Osteoblast (primary cell): Measurements from ENCODE around the gene VENTX. TPM values are rescaled to one million over a fixed set of nuclear protein-coding genes. Genes with fewer than 3 reads are reported as not detected.

ENCODE experiments used
- DNase-seq: peaks from one replicate; pipeline ENCODE4 v3.0.0; 2011; ENCODE audit warnings: low spot score, mixed read lengths; ENCODE audit not compliant: insufficient read length; ENCODE audit errors: missing footprints
- H2AFZ ChIP-seq: 2 replicates; pipeline ENCODE4 v1.6.0; 2011; ENCODE audit warnings: mild to moderate bottlenecking, low read length
- H3K27ac ChIP-seq: 2 replicates; pipeline ENCODE4 v1.5.1; 2011; ENCODE audit warnings: mild to moderate bottlenecking, low read depth, low read length, moderate library complexity
- H3K27me3 ChIP-seq: 2 replicates; pipeline ENCODE4 v1.6.0; 2012; ENCODE audit warnings: mild to moderate bottlenecking, control low read depth, inconsistent platforms, low read length, moderate library complexity; ENCODE audit not compliant: insufficient read depth
- H3K36me3 ChIP-seq: 2 replicates; pipeline ENCODE4 v1.5.1; 2011; ENCODE audit warnings: mild to moderate bottlenecking, low read length, control low read depth, moderate library complexity; ENCODE audit not compliant: insufficient read depth
- H3K4me1 ChIP-seq: 2 replicates; pipeline ENCODE4 v1.5.1; 2011; ENCODE audit warnings: mild to moderate bottlenecking, low read length, control low read depth, moderate library complexity; ENCODE audit not compliant: insufficient read depth
- H3K4me2 ChIP-seq: 2 replicates; pipeline ENCODE4 v1.6.0; 2011; ENCODE audit warnings: mild to moderate bottlenecking, low read length; ENCODE audit not compliant: insufficient read depth
- H3K4me3 ChIP-seq: fragments of 200-600 bp; sonication (generic); 3 replicates; pipeline ENCODE4 v1.5.1; 2012; ENCODE audit warnings: mild to moderate bottlenecking, low read length, inconsistent platforms; ENCODE audit not compliant: insufficient read depth
- H3K79me2 ChIP-seq: 2 replicates; pipeline ENCODE4 v1.6.0; 2012; ENCODE audit warnings: mild to moderate bottlenecking, low read length, control low read depth, inconsistent platforms; ENCODE audit not compliant: insufficient read depth
- H3K9me3 ChIP-seq: 2 replicates; pipeline ENCODE4 v1.5.1; 2011; ENCODE audit warnings: low read depth, low read length, control low read depth
- H4K20me1 ChIP-seq: 2 replicates; pipeline ENCODE4 v1.6.0; 2012; ENCODE audit warnings: mild to moderate bottlenecking, low read length, control low read depth; ENCODE audit not compliant: insufficient read depth
- total RNA-seq: library from RNA; depleted of rRNA; stranded (reverse); fragments of >200 nt; gene quantifications from 2 replicates; pipeline ENCODE4 v1.2.3, GENCODE V29; 2012
- TF ChIP-seq, protein P1 (sequence below): IDR thresholded peaks from 2 replicates; pipeline ENCODE4 v1.5.1; 2011; ENCODE audit warnings: mild to moderate bottlenecking, low read depth, low read length, moderate library complexity; ENCODE audit errors: extremely low read depth

VENTX gene, protein sequence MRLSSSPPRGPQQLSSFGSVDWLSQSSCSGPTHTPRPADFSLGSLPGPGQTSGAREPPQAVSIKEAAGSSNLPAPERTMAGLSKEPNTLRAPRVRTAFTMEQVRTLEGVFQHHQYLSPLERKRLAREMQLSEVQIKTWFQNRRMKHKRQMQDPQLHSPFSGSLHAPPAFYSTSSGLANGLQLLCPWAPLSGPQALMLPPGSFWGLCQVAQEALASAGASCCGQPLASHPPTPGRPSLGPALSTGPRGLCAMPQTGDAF
- not detected in 2 replicates for total RNA-seq

DNA sequence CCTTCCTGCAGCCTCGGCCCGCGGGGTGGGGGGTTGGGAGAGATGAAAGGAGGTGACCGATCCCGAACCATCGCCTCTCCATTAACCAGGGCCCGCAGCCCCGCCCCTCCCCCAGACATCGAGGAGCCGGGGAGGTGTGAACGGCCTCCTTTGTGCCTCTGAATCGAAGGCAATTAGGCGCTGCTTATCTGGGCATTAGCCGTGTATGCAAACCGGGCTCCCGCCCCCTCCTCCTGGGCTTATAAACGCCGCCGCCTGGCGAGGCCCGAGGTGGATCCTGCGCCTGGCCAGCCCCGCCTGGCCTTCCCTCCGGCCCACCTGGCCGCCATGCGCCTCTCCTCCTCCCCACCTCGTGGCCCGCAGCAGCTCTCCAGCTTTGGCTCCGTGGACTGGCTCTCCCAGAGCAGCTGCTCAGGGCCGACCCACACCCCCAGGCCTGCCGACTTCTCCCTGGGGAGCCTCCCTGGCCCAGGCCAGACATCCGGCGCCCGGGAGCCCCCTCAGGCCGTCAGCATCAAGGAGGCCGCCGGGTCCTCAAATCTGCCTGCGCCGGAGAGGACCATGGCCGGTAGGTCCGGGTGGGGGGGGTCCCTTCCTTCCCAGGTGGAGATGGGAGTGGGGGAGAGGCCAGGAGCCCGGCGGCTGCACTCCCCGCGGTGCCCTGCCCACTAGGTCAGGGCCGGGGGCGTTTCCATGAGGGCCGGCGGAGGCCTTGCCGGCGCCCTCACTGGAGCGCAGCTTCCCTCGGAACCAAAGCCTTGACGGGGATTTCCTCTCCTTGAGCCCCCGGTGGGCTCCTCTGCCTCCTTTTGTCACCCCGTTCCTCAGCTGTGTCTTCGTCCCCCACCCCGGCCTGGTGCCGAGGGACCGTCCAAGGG, at the start of gene VENTX:
TSS of gene VENTX (plus strand) at position 268 of the 878 bp plus-strand sequence. CDS start at position 328, 60 bp downstream.
- no peaks in the 10 kb centered on the region for H3K9me3 ChIP-seq
- H3K79me2 ChIP-seq, result no peaks in the 10 kb centered on the region
- no peak within 1 kb of the TSS for H3K27ac ChIP-seq
- H4K20me1 ChIP-seq, result no peaks in the 10 kb centered on the region
- no peak within 1 kb of the TSS for H2AFZ ChIP-seq
- no peak within 1 kb of the TSS for H3K4me3 ChIP-seq
- no peaks in the 10 kb centered on the region for H3K4me1 ChIP-seq
- H3K4me2 ChIP-seq, result no peak within 1 kb of the TSS
- peaks cover 66% of the 10 kb centered on the region for H3K27me3 ChIP-seq
- TF ChIP-seq, protein P1, sequence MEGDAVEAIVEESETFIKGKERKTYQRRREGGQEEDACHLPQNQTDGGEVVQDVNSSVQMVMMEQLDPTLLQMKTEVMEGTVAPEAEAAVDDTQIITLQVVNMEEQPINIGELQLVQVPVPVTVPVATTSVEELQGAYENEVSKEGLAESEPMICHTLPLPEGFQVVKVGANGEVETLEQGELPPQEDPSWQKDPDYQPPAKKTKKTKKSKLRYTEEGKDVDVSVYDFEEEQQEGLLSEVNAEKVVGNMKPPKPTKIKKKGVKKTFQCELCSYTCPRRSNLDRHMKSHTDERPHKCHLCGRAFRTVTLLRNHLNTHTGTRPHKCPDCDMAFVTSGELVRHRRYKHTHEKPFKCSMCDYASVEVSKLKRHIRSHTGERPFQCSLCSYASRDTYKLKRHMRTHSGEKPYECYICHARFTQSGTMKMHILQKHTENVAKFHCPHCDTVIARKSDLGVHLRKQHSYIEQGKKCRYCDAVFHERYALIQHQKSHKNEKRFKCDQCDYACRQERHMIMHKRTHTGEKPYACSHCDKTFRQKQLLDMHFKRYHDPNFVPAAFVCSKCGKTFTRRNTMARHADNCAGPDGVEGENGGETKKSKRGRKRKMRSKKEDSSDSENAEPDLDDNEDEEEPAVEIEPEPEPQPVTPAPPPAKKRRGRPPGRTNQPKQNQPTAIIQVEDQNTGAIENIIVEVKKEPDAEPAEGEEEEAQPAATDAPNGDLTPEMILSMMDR, result no peak
- DNase-seq, result no peak
- no peaks in the 10 kb centered on the region for H3K36me3 ChIP-seq

DNA sequence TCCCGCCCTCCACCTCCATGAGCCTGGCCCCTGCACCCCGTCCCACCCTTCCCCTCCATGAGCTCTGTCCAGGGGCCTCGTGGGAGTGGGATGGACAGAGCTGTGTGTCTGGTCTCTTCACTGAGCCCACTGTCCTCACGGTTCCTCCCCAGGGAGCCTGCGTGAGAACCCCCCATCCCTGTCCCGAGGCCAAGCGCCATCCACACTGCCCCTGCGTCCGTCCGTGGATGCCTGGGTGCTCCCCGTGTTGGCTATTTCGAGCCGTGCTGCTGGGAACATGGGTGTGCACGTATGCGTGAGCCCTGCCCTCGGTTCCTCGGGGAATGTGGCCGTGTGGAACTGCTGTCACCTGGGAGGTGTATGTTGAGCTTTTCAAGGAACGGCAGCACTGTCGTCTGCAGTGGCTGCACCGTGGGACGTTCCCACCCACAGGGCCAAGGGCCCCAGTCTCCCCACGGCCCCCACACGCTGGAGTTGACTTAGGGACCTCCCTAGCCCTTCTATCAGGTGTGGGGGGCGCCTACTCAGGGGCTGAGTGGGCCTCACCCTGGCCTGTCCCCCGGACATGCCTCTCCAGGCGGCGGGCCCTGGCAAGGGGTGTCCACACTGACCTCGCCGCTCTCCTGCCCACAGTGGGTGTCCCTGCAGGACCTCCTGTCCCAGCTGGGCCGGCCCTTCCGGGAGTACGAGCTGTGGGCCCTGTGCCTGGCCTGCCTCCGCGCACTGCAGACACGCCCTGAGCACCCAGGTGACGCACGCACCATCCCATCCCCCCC, 49.6 kb upstream of the VENTX start:
- DNase-seq, result no peak
- H4K20me1 ChIP-seq, result no peaks in the 10 kb centered on the region
- H3K36me3 ChIP-seq, result no peaks in the 10 kb centered on the region
- H2AFZ ChIP-seq, result no peak overlapping the region
- TF ChIP-seq, protein P1, result no peak
- no peak overlapping the region for H3K4me3 ChIP-seq
- no peaks in the 10 kb centered on the region for H3K9me3 ChIP-seq
- H3K4me1 ChIP-seq, result no peaks in the 10 kb centered on the region
- no peaks in the 10 kb centered on the region for H3K79me2 ChIP-seq
- no peak overlapping the region for H3K4me2 ChIP-seq
- no peaks in the 10 kb centered on the region for H3K27me3 ChIP-seq
- no peak overlapping the region for H3K27ac ChIP-seq

DNA sequence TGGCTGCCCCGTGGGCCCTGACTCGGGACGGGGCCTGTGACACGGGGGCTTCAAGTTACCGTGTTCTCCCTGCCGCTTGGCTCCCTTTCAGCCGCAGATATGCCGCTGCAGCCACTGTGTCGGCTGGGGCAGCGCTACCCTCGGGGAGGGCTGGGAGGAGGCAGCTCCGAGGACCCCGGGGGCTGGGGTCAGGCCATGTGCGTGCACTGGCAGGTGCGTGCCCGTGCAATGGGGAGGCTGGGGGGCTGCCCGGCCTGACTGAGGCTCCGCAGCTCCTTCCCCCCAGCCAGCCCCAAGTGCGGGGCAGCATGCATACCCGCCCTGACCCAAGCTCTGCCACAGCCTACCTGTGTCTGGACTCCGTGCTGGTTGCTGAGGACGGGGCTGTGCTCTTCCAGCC, 48.4 kb upstream of the VENTX start:
- Histone ChIP-seq H3K79me2 (no peaks in the 10 kb centered on the region), H3K4me3 (no peak overlapping the region), H3K4me2 (no peak overlapping the region), H3K9me3 (no peaks in the 10 kb centered on the region), H3K4me1 (no peaks in the 10 kb centered on the region), H3K27me3 (no peaks in the 10 kb centered on the region), H3K36me3 (no peaks in the 10 kb centered on the region), H2AFZ (no peak overlapping the region), H3K27ac (no peak overlapping the region), H4K20me1 (no peaks in the 10 kb centered on the region)
- TF ChIP-seq, protein P1, result no peak
- no peak for DNase-seq
